Activated naive CD8-positive, alpha-beta T cell treated with anti-CD3 and anti-CD28 coated beads, Interleukin-2, amount 10 ng/mL, durations not matched to agents 7 days and 5 days (primary cell): ENCODE measurements around the gene PRKG2. TPM values are rescaled to one million over a fixed set of nuclear protein-coding genes. Genes with fewer than 3 reads are reported as not detected.
"Not testable (repeated sequence)": the region's sequence is repeated elsewhere in the genome, so short reads cannot be mapped to it uniquely, and the experiment has no call there.

Experiments
- ATAC-seq: fragments of 150-1000 bp; cut with Tn5 transposase; one replicate; pipeline ENCODE4 v1.10.0; 2021; ENCODE audit warnings: low read depth, moderate library complexity
- POLR2A ChIA-PET: fragments of 350-600 bp; sonication (Branson Sonifier 250); formaldehyde crosslinking; loops from one replicate; lab custom pipeline; 2021; ENCODE audit warnings: antibody characterized with exemption; lab: Charles Lee
- DNase-seq: peaks from one replicate; pipeline ENCODE4 v3.0.0; 2021
- H3K27ac Mint-ChIP-seq: one replicate; pipeline ENCODE4 v1.8.0; 2022; ENCODE audit warnings: mild to moderate bottlenecking, mixed read lengths
- H3K27me3 Mint-ChIP-seq: one replicate; pipeline ENCODE4 v1.8.0; 2022; ENCODE audit warnings: mild to moderate bottlenecking, moderate library complexity, mixed read lengths
- H3K36me3 Mint-ChIP-seq: one replicate; pipeline ENCODE4 v1.8.0; 2021; ENCODE audit warnings: mild to moderate bottlenecking, mixed read lengths
- H3K4me1 Mint-ChIP-seq: one replicate; pipeline ENCODE4 v1.8.0; 2021; ENCODE audit warnings: mixed read lengths
- H3K4me3 Mint-ChIP-seq: one replicate; pipeline ENCODE4 v1.8.0; 2022; ENCODE audit warnings: mild to moderate bottlenecking, moderate library complexity, mixed read lengths
- H3K9me3 Mint-ChIP-seq: one replicate; pipeline ENCODE4 v1.8.0; 2021; ENCODE audit warnings: mixed read lengths
- total RNA-seq, 2 experiments: library from RNA; stranded (reverse); gene quantifications; one replicate each; pipeline ENCODE4 v1.2.3, GENCODE V29; 2021

The PRKG2 gene
- total RNA-seq, 2 experiments from 2014 or later: 1.1 to 1.2 TPM

- Mint-ChIP-seq H3K4me1 (no peaks in the 10 kb centered on the region), H3K4me3 (no peak overlapping the region), H3K27me3 (no peaks in the 10 kb centered on the region), H3K36me3 (no peaks in the 10 kb centered on the region), H3K27ac (no peak overlapping the region), H3K9me3 (peaks cover 3% of the 10 kb centered on the region)
- ATAC-seq (no peak), DNase-seq (no peak)
- POLR2A ChIA-PET: no interaction called here
Observed at GRCh38 chr4:81164126-81164525, 50.9 kb downstream of the PRKG2 start.

GRCh38 chr4:81162752-81163458 is 52.1 kb downstream of the PRKG2 start:
- DNase-seq (no peak), ATAC-seq (no peak)
- no peak overlapping the region for H3K27ac Mint-ChIP-seq
- peaks cover 2% of the 10 kb centered on the region for H3K27me3 Mint-ChIP-seq
- H3K4me3 Mint-ChIP-seq: no peak overlapping the region
- H3K9me3 Mint-ChIP-seq: peaks cover 3% of the 10 kb centered on the region
- POLR2A ChIA-PET: no interaction called here
- no peaks in the 10 kb centered on the region for H3K36me3 Mint-ChIP-seq
- H3K4me1 Mint-ChIP-seq: no peaks in the 10 kb centered on the region

- DNase-seq: peak; percentile 37
- H3K4me1 Mint-ChIP-seq, ATAC-seq, H3K27me3 Mint-ChIP-seq, H3K36me3 Mint-ChIP-seq, H3K9me3 Mint-ChIP-seq, POLR2A ChIA-PET: not testable (repeated sequence)
- peak overlapping the region; percentile 85 for H3K4me3 Mint-ChIP-seq
- peak overlapping the region; percentile 77 for H3K27ac Mint-ChIP-seq
Observed at GRCh38 chr4:81153714-81154323, 61.2 kb downstream of the PRKG2 start.

GRCh38 chr4:81152839-81153713 is 61.9 kb downstream of the PRKG2 start:
- DNase-seq (no peak), ATAC-seq (no peak)
- H3K9me3 Mint-ChIP-seq: peaks cover 2% of the 10 kb centered on the region
- H3K27ac Mint-ChIP-seq: peak overlapping the region; percentile 77
- H3K4me1 Mint-ChIP-seq: peaks cover 2% of the 10 kb centered on the region
- H3K27me3 Mint-ChIP-seq: peaks cover 2% of the 10 kb centered on the region
- POLR2A ChIA-PET: no interaction called here
- peak overlapping the region; percentile 85 for H3K4me3 Mint-ChIP-seq
- H3K36me3 Mint-ChIP-seq: no peaks in the 10 kb centered on the region

- no peak for ATAC-seq
- H3K27me3 Mint-ChIP-seq: peaks cover 2% of the 10 kb centered on the region
Observed at GRCh38 chr4:81149976-81150375, 65.0 kb downstream of the PRKG2 start.

GRCh38 chr4:81148576-81148975 is 66.4 kb downstream of the PRKG2 start:
- Mint-ChIP-seq H3K9me3 (peaks cover under 1% of the 10 kb centered on the region), H3K27ac (no peak overlapping the region), H3K36me3 (no peaks in the 10 kb centered on the region), H3K4me1 (peaks cover under 1% of the 10 kb centered on the region), H3K27me3 (peaks cover 2% of the 10 kb centered on the region), H3K4me3 (no peak overlapping the region)
- ATAC-seq (no peak), DNase-seq (no peak)
- POLR2A ChIA-PET: no interaction called here

More at GRCh38 chr4:81149976-81150375, 65.0 kb downstream of the PRKG2 start:
- Mint-ChIP-seq H3K9me3 (peaks cover 2% of the 10 kb centered on the region), H3K4me1 (peaks cover 2% of the 10 kb centered on the region), H3K4me3 (no peak overlapping the region), H3K36me3 (no peaks in the 10 kb centered on the region), H3K27ac (no peak overlapping the region)
- POLR2A ChIA-PET: no interaction called here
- DNase-seq: no peak

GRCh38 chr4:81146466-81146865 is 68.6 kb downstream of the PRKG2 start:
- H3K9me3 Mint-ChIP-seq: no peaks in the 10 kb centered on the region
- no peak overlapping the region for H3K27ac Mint-ChIP-seq
- DNase-seq (no peak), ATAC-seq (no peak)
- H3K36me3 Mint-ChIP-seq: no peaks in the 10 kb centered on the region
- no peak overlapping the region for H3K4me3 Mint-ChIP-seq
- POLR2A ChIA-PET: no interaction called here
- H3K4me1 Mint-ChIP-seq: no peaks in the 10 kb centered on the region
- H3K27me3 Mint-ChIP-seq: peaks cover 2% of the 10 kb centered on the region

- Mint-ChIP-seq H3K4me1 (no peaks in the 10 kb centered on the region), H3K27me3 (peaks cover 2% of the 10 kb centered on the region), H3K36me3 (no peaks in the 10 kb centered on the region), H3K9me3 (no peaks in the 10 kb centered on the region), H3K27ac (no peak overlapping the region), H3K4me3 (no peak overlapping the region)
- POLR2A ChIA-PET: no interaction called here
- DNase-seq: no peak
- no peak for ATAC-seq
Observed at GRCh38 chr4:81143183-81143582, 71.8 kb downstream of the PRKG2 start.

- Mint-ChIP-seq H3K4me1 (no peaks in the 10 kb centered on the region), H3K9me3 (no peaks in the 10 kb centered on the region), H3K36me3 (no peaks in the 10 kb centered on the region), H3K27me3 (peaks cover 2% of the 10 kb centered on the region), H3K4me3 (no peak overlapping the region), H3K27ac (no peak overlapping the region)
- DNase-seq (no peak), ATAC-seq (no peak)
- POLR2A ChIA-PET: no interaction called here
Observed at GRCh38 chr4:81142744-81143143, 72.3 kb downstream of the PRKG2 start.

GRCh38 chr4:81137894-81138293 is 77.1 kb downstream of the PRKG2 start:
- ATAC-seq (no peak), DNase-seq (no peak)
- POLR2A ChIA-PET: no interaction called here
- Mint-ChIP-seq H3K4me3 (no peak overlapping the region), H3K27me3 (peaks cover 2% of the 10 kb centered on the region), H3K27ac (no peak overlapping the region), H3K4me1 (no peaks in the 10 kb centered on the region), H3K9me3 (no peaks in the 10 kb centered on the region), H3K36me3 (no peaks in the 10 kb centered on the region)

GRCh38 chr4:81137446-81137845 is 77.6 kb downstream of the PRKG2 start:
- H3K27ac Mint-ChIP-seq: no peak overlapping the region

GRCh38 chr4:81136161-81136905 is 78.7 kb downstream of the PRKG2 start:
- POLR2A ChIA-PET: no interaction called here
- peaks cover 2% of the 10 kb centered on the region for H3K27me3 Mint-ChIP-seq
- no peaks in the 10 kb centered on the region for H3K4me1 Mint-ChIP-seq
- DNase-seq: no peak
- no peaks in the 10 kb centered on the region for H3K9me3 Mint-ChIP-seq
- no peak overlapping the region for H3K4me3 Mint-ChIP-seq
- no peak overlapping the region for H3K27ac Mint-ChIP-seq
- ATAC-seq: no peak
- no peaks in the 10 kb centered on the region for H3K36me3 Mint-ChIP-seq

More at GRCh38 chr4:81137446-81137845, 77.6 kb downstream of the PRKG2 start:
- Mint-ChIP-seq H3K4me1 (no peaks in the 10 kb centered on the region), H3K4me3 (no peak overlapping the region), H3K36me3 (no peaks in the 10 kb centered on the region), H3K9me3 (no peaks in the 10 kb centered on the region), H3K27me3 (peaks cover 2% of the 10 kb centered on the region)
- POLR2A ChIA-PET: no interaction called here
- no peak for DNase-seq
- ATAC-seq: no peak

- Mint-ChIP-seq H3K36me3 (no peaks in the 10 kb centered on the region), H3K4me1 (no peaks in the 10 kb centered on the region), H3K9me3 (no peaks in the 10 kb centered on the region), H3K27me3 (peaks cover 2% of the 10 kb centered on the region), H3K4me3 (no peak overlapping the region), H3K27ac (no peak overlapping the region)
- POLR2A ChIA-PET: no interaction called here
- DNase-seq (no peak), ATAC-seq (no peak)
Observed at GRCh38 chr4:81135501-81135900, 79.5 kb downstream of the PRKG2 start.
